Neural cell (in vitro differentiated cells): ENCODE data around the gene STARD5. TPM values are rescaled to one million over a fixed set of nuclear protein-coding genes. Genes with fewer than 3 reads are reported as not detected.

Source experiments
- H2AFZ ChIP-seq: fragments of 200-600, 300-800 bp; sonication (generic), shearing (Covaris generic); 2 replicates; pipeline ENCODE4 v1.6.0; 2014; ENCODE audit warnings: low read depth, mild to moderate bottlenecking, antibody characterized with exemption, low read length, moderate library complexity
- H3F3A ChIP-seq: fragments of 200-600 bp; shearing (Covaris generic); 2 replicates; pipeline ENCODE4 v1.6.1; 2016; ENCODE audit warnings: mild to moderate bottlenecking, moderate library complexity, mixed read lengths, antibody characterized with exemption, low read length; ENCODE audit not compliant: insufficient read depth, poor library complexity, severe bottlenecking
- H3K27ac ChIP-seq: fragments of 200-600, 300-800 bp; sonication (generic), shearing (Covaris generic); 2 replicates; pipeline ENCODE4 v1.5.1; 2014; ENCODE audit warnings: mild to moderate bottlenecking, low read length, moderate library complexity
- H3K27me3 ChIP-seq: fragments of 300-800, 200-600 bp; sonication (generic), shearing (Covaris generic); 2 replicates; pipeline ENCODE4 v1.6.0; 2014; ENCODE audit warnings: mild to moderate bottlenecking, low read depth, low read length, moderate library complexity; ENCODE audit not compliant: insufficient read depth
- H3K36me3 ChIP-seq: fragments of 300-800, 200-600 bp; sonication (generic), shearing (Covaris generic); 2 replicates; pipeline ENCODE4 v1.5.1; 2014; ENCODE audit warnings: mild to moderate bottlenecking, antibody characterized with exemption, low read length, moderate library complexity; ENCODE audit not compliant: insufficient read depth
- H3K4me2 ChIP-seq: fragments of 300-800, 200-600 bp; sonication (generic), shearing (Covaris generic); 2 replicates; pipeline ENCODE4 v1.6.0; 2014; ENCODE audit warnings: mild to moderate bottlenecking, low read length
- H3K4me3 ChIP-seq: fragments of 300-800, 200-600 bp; sonication (generic), shearing (Covaris generic); 2 replicates; pipeline ENCODE4 v1.5.1; 2014; ENCODE audit warnings: mild to moderate bottlenecking, low read length, moderate library complexity
- H3K79me2 ChIP-seq: fragments of 200-600 bp; shearing (Covaris generic); replicated peaks from 2 replicates; pipeline ENCODE4 v1.6.0; 2014; ENCODE audit warnings: mild to moderate bottlenecking, low read length, moderate library complexity; ENCODE audit not compliant: insufficient read depth
- H3K9ac ChIP-seq: fragments of 300-800, 200-600 bp; sonication (generic), shearing (Covaris generic); 2 replicates; pipeline ENCODE4 v1.6.1; 2016; ENCODE audit warnings: mild to moderate bottlenecking, low read length, mixed read lengths
- H3K9me2 ChIP-seq: fragments of 200-600 bp; shearing (Covaris generic); 2 replicates; pipeline ENCODE4 v1.6.1; 2016; ENCODE audit warnings: mild to moderate bottlenecking, low read length, mixed read lengths; ENCODE audit not compliant: insufficient read depth
- H3K9me3 ChIP-seq: fragments of 200-600, 300-800 bp; sonication (generic), shearing (Covaris generic); 2 replicates; pipeline ENCODE4 v1.6.1; 2016; ENCODE audit warnings: mild to moderate bottlenecking, mixed run types, low read length, moderate library complexity, mixed read lengths
- H4K20me1 ChIP-seq: fragments of 200-600 bp; shearing (Covaris generic); 2 replicates; pipeline ENCODE4 v1.6.1; 2016; ENCODE audit warnings: mild to moderate bottlenecking, mixed run types; ENCODE audit not compliant: insufficient read depth
- EP300 ChIP-seq: fragments of 450-650 bp; conservative IDR thresholded peaks from 2 replicates; pipeline ENCODE4 v1.6.1; 2014; ENCODE audit warnings: antibody characterized with exemption, mild to moderate bottlenecking, moderate library complexity; ENCODE audit not compliant: poor library complexity, severe bottlenecking
- EZH2 ChIP-seq: fragments of 200-600, 300-800 bp; shearing (Covaris generic), sonication (generic); IDR thresholded peaks from 2 replicates; pipeline ENCODE4 v1.6.1; 2014; ENCODE audit warnings: antibody characterized with exemption, low read length, borderline replicate concordance, mild to moderate bottlenecking; ENCODE audit not compliant: insufficient read depth, poor library complexity, severe bottlenecking
- MXI1 ChIP-seq: fragments of 450-650 bp; conservative IDR thresholded peaks from 2 replicates; pipeline ENCODE4 v1.6.1; 2014; ENCODE audit warnings: antibody characterized with exemption, mild to moderate bottlenecking; ENCODE audit not compliant: poor library complexity, severe bottlenecking
- POLR2AphosphoS5 ChIP-seq: IDR thresholded peaks from 2 replicates; pipeline ENCODE4 v1.6.1; 2012
- RAD21 ChIP-seq: fragments of 450-650 bp; conservative IDR thresholded peaks from 2 replicates; pipeline ENCODE4 v1.6.1; 2014; ENCODE audit warnings: antibody characterized with exemption, mild to moderate bottlenecking, moderate library complexity
- SMC3 ChIP-seq: fragments of 450-650 bp; conservative IDR thresholded peaks from 2 replicates; pipeline ENCODE4 v1.6.1; 2014; ENCODE audit warnings: antibody characterized with exemption, mild to moderate bottlenecking, moderate library complexity; ENCODE audit not compliant: poor library complexity
- TAF1 ChIP-seq: IDR thresholded peaks from 2 replicates; pipeline ENCODE4 v1.6.1; 2012; ENCODE audit warnings: low read depth
- polyA plus RNA-seq: library from polyadenylated mRNA; depleted of rRNA; stranded (reverse); fragments of >200 nt; gene quantifications from 2 replicates; pipeline ENCODE4 v1.2.3, GENCODE V29; 2014
- TF ChIP-seq, protein P1 (sequence below): fragments of 450-650 bp; IDR thresholded peaks from 2 replicates; pipeline ENCODE4 v1.5.1; 2014; ENCODE audit warnings: antibody characterized with exemption, mild to moderate bottlenecking, moderate library complexity; ENCODE audit not compliant: poor library complexity, severe bottlenecking
- TF ChIP-seq, protein P2 (sequence below): IDR thresholded peaks from 2 replicates; pipeline ENCODE4 v1.6.1; 2012; ENCODE audit warnings: borderline replicate concordance

Gene STARD5
- polyA plus RNA-seq, 1 donor from 2014 or later: 0.76 TPM

- Histone ChIP-seq H3K4me2 (no peak overlapping the region), H3K79me2 (no peaks in the 10 kb centered on the region), H3K27me3 (no peaks in the 10 kb centered on the region), H3K9ac (no peak overlapping the region), H2AFZ (no peak overlapping the region), H3F3A (no peaks in the 10 kb centered on the region), H3K9me2 (no peaks in the 10 kb centered on the region), H3K9me3 (no peaks in the 10 kb centered on the region), H4K20me1 (no peaks in the 10 kb centered on the region), H3K4me3 (no peak overlapping the region), H3K27ac (no peak overlapping the region), H3K36me3 (no peaks in the 10 kb centered on the region)
- TF ChIP-seq SMC3 (no peak), EZH2 (no peak), POLR2AphosphoS5 (no peak), MXI1 (no peak), TAF1 (no peak), RAD21 (no peak), EP300 (no peak)
- TF ChIP-seq, protein P1, sequence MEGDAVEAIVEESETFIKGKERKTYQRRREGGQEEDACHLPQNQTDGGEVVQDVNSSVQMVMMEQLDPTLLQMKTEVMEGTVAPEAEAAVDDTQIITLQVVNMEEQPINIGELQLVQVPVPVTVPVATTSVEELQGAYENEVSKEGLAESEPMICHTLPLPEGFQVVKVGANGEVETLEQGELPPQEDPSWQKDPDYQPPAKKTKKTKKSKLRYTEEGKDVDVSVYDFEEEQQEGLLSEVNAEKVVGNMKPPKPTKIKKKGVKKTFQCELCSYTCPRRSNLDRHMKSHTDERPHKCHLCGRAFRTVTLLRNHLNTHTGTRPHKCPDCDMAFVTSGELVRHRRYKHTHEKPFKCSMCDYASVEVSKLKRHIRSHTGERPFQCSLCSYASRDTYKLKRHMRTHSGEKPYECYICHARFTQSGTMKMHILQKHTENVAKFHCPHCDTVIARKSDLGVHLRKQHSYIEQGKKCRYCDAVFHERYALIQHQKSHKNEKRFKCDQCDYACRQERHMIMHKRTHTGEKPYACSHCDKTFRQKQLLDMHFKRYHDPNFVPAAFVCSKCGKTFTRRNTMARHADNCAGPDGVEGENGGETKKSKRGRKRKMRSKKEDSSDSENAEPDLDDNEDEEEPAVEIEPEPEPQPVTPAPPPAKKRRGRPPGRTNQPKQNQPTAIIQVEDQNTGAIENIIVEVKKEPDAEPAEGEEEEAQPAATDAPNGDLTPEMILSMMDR: no peak
- TF ChIP-seq, protein P2, sequence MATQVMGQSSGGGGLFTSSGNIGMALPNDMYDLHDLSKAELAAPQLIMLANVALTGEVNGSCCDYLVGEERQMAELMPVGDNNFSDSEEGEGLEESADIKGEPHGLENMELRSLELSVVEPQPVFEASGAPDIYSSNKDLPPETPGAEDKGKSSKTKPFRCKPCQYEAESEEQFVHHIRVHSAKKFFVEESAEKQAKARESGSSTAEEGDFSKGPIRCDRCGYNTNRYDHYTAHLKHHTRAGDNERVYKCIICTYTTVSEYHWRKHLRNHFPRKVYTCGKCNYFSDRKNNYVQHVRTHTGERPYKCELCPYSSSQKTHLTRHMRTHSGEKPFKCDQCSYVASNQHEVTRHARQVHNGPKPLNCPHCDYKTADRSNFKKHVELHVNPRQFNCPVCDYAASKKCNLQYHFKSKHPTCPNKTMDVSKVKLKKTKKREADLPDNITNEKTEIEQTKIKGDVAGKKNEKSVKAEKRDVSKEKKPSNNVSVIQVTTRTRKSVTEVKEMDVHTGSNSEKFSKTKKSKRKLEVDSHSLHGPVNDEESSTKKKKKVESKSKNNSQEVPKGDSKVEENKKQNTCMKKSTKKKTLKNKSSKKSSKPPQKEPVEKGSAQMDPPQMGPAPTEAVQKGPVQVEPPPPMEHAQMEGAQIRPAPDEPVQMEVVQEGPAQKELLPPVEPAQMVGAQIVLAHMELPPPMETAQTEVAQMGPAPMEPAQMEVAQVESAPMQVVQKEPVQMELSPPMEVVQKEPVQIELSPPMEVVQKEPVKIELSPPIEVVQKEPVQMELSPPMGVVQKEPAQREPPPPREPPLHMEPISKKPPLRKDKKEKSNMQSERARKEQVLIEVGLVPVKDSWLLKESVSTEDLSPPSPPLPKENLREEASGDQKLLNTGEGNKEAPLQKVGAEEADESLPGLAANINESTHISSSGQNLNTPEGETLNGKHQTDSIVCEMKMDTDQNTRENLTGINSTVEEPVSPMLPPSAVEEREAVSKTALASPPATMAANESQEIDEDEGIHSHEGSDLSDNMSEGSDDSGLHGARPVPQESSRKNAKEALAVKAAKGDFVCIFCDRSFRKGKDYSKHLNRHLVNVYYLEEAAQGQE: no peak
These were observed 19.4 kb upstream of the STARD5 start for GRCh38 chr15:81343371-81343770.

- Histone ChIP-seq H3K4me2 (no peak overlapping the region), H3K9me2 (no peaks in the 10 kb centered on the region), H3K36me3 (no peaks in the 10 kb centered on the region), H3K9me3 (no peaks in the 10 kb centered on the region), H4K20me1 (no peaks in the 10 kb centered on the region), H3K27me3 (no peaks in the 10 kb centered on the region), H3K9ac (no peak overlapping the region), H3F3A (no peaks in the 10 kb centered on the region), H3K27ac (no peak overlapping the region), H2AFZ (no peak overlapping the region), H3K4me3 (no peak overlapping the region), H3K79me2 (no peaks in the 10 kb centered on the region)
- TF ChIP-seq EP300 (no peak), MXI1 (no peak), SMC3 (no peak), POLR2AphosphoS5 (no peak), EZH2 (no peak)
- TF ChIP-seq, protein P2: no peak
These were observed 17.4 kb upstream of the STARD5 start for GRCh38 chr15:81341351-81341750.
